Measurements from ENCODE around the gene PTPRK. TPM values are rescaled to one million over a fixed set of nuclear protein-coding genes. Genes with fewer than 3 reads are reported as not detected.

PTPRK gene
- total and polyA plus RNA-seq, 2 experiments from 2014 or later = 26.9 to 56.4 TPM

DNA sequence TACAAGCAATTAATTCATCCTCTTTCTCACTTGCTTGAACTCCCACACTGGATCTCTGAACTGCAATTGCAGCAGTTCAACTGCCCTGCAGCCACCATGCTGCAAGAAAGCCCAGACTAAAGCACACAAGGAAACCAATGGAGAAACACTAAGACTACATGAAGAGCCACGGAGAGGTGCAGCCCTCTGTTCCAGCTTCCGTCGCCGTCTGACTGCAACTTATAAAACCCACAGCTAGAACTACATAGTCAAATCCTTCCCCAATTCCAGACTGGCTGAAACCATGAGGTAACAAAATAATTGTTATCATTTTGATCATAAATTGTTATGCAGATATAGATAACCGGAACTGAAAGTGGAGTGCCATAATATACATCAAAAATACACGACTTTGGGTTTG lies 598.4 kb downstream of the PTPRK start:
- H4K20me1 ChIP-seq (replicated peaks; ENCODE audit: insufficient read depth) = no peaks in the 10 kb centered on the region
- H3K4me1 Mint-ChIP-seq = peaks cover 3% of the 10 kb centered on the region; the same call in 2 of the 3 replicates
- no peak overlapping the region for H3K27ac ChIP-seq (ENCODE audit: low read depth)
- H3K27me3 Mint-ChIP-seq (ENCODE audit: insufficient read depth, low read depth, poor library complexity) = no peaks in the 10 kb centered on the region
- H3K27me3 ChIP-seq (ENCODE audit: insufficient read depth) = no peaks in the 10 kb centered on the region
- no peak overlapping the region for H3K4me3 Mint-ChIP-seq
- no peak for DNase-seq (ENCODE audit: low spot score)
- peaks cover 18% of the 10 kb centered on the region for H3K9me2 ChIP-seq (ENCODE audit: insufficient read depth)
- no peak overlapping the region for H3K4me2 ChIP-seq
- H3K9me3 Mint-ChIP-seq = peaks cover 19% of the 10 kb centered on the region
- H3K36me3 Mint-ChIP-seq (ENCODE audit: low read depth) = peaks cover 14% of the 10 kb centered on the region
- H3K79me2 ChIP-seq (replicated peaks; ENCODE audit: insufficient read depth) = no peaks in the 10 kb centered on the region
- H3K27ac Mint-ChIP-seq = no peak overlapping the region
- TF ChIP-seq EZH2phosphoT487 (IDR thresholded peaks at IDR 0.05; ENCODE audit: unreplicated experiment) (no peak), JUNB (IDR thresholded peaks at IDR 0.05; ENCODE audit: unreplicated experiment) (no peak), ZNF331 (CRISPR knock-in tag; IDR thresholded peaks at IDR 0.05; ENCODE audit: low read depth) (no peak), STAT1 (IDR thresholded peaks at IDR 0.05; ENCODE audit: unreplicated experiment) (no peak), POLR2AphosphoS5 (IDR thresholded peaks at IDR 0.05; ENCODE audit: low read depth) (no peak), EZH2 (IDR thresholded peaks at IDR 0.05; ENCODE audit: low read depth, unreplicated experiment) (no peak), NANOG (IDR thresholded peaks at IDR 0.05; ENCODE audit: borderline replicate concordance) (no peak), CREB1 (CRISPR knock-in tag; IDR thresholded peaks at IDR 0.05; ENCODE audit: low read depth) (no peak), ZNF114 (CRISPR knock-in tag; IDR thresholded peaks at IDR 0.05) (no peak)
- TF ChIP-seq, protein P1, sequence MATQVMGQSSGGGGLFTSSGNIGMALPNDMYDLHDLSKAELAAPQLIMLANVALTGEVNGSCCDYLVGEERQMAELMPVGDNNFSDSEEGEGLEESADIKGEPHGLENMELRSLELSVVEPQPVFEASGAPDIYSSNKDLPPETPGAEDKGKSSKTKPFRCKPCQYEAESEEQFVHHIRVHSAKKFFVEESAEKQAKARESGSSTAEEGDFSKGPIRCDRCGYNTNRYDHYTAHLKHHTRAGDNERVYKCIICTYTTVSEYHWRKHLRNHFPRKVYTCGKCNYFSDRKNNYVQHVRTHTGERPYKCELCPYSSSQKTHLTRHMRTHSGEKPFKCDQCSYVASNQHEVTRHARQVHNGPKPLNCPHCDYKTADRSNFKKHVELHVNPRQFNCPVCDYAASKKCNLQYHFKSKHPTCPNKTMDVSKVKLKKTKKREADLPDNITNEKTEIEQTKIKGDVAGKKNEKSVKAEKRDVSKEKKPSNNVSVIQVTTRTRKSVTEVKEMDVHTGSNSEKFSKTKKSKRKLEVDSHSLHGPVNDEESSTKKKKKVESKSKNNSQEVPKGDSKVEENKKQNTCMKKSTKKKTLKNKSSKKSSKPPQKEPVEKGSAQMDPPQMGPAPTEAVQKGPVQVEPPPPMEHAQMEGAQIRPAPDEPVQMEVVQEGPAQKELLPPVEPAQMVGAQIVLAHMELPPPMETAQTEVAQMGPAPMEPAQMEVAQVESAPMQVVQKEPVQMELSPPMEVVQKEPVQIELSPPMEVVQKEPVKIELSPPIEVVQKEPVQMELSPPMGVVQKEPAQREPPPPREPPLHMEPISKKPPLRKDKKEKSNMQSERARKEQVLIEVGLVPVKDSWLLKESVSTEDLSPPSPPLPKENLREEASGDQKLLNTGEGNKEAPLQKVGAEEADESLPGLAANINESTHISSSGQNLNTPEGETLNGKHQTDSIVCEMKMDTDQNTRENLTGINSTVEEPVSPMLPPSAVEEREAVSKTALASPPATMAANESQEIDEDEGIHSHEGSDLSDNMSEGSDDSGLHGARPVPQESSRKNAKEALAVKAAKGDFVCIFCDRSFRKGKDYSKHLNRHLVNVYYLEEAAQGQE (IDR thresholded peaks at IDR 0.05; ENCODE audit: unreplicated experiment) = no peak
- TF ChIP-seq, protein P2, sequence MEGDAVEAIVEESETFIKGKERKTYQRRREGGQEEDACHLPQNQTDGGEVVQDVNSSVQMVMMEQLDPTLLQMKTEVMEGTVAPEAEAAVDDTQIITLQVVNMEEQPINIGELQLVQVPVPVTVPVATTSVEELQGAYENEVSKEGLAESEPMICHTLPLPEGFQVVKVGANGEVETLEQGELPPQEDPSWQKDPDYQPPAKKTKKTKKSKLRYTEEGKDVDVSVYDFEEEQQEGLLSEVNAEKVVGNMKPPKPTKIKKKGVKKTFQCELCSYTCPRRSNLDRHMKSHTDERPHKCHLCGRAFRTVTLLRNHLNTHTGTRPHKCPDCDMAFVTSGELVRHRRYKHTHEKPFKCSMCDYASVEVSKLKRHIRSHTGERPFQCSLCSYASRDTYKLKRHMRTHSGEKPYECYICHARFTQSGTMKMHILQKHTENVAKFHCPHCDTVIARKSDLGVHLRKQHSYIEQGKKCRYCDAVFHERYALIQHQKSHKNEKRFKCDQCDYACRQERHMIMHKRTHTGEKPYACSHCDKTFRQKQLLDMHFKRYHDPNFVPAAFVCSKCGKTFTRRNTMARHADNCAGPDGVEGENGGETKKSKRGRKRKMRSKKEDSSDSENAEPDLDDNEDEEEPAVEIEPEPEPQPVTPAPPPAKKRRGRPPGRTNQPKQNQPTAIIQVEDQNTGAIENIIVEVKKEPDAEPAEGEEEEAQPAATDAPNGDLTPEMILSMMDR (conservative IDR thresholded peaks at IDR 0.05; ENCODE audit: low read depth in 2 of 2) = no peak
- TF ChIP-seq, protein P3, sequence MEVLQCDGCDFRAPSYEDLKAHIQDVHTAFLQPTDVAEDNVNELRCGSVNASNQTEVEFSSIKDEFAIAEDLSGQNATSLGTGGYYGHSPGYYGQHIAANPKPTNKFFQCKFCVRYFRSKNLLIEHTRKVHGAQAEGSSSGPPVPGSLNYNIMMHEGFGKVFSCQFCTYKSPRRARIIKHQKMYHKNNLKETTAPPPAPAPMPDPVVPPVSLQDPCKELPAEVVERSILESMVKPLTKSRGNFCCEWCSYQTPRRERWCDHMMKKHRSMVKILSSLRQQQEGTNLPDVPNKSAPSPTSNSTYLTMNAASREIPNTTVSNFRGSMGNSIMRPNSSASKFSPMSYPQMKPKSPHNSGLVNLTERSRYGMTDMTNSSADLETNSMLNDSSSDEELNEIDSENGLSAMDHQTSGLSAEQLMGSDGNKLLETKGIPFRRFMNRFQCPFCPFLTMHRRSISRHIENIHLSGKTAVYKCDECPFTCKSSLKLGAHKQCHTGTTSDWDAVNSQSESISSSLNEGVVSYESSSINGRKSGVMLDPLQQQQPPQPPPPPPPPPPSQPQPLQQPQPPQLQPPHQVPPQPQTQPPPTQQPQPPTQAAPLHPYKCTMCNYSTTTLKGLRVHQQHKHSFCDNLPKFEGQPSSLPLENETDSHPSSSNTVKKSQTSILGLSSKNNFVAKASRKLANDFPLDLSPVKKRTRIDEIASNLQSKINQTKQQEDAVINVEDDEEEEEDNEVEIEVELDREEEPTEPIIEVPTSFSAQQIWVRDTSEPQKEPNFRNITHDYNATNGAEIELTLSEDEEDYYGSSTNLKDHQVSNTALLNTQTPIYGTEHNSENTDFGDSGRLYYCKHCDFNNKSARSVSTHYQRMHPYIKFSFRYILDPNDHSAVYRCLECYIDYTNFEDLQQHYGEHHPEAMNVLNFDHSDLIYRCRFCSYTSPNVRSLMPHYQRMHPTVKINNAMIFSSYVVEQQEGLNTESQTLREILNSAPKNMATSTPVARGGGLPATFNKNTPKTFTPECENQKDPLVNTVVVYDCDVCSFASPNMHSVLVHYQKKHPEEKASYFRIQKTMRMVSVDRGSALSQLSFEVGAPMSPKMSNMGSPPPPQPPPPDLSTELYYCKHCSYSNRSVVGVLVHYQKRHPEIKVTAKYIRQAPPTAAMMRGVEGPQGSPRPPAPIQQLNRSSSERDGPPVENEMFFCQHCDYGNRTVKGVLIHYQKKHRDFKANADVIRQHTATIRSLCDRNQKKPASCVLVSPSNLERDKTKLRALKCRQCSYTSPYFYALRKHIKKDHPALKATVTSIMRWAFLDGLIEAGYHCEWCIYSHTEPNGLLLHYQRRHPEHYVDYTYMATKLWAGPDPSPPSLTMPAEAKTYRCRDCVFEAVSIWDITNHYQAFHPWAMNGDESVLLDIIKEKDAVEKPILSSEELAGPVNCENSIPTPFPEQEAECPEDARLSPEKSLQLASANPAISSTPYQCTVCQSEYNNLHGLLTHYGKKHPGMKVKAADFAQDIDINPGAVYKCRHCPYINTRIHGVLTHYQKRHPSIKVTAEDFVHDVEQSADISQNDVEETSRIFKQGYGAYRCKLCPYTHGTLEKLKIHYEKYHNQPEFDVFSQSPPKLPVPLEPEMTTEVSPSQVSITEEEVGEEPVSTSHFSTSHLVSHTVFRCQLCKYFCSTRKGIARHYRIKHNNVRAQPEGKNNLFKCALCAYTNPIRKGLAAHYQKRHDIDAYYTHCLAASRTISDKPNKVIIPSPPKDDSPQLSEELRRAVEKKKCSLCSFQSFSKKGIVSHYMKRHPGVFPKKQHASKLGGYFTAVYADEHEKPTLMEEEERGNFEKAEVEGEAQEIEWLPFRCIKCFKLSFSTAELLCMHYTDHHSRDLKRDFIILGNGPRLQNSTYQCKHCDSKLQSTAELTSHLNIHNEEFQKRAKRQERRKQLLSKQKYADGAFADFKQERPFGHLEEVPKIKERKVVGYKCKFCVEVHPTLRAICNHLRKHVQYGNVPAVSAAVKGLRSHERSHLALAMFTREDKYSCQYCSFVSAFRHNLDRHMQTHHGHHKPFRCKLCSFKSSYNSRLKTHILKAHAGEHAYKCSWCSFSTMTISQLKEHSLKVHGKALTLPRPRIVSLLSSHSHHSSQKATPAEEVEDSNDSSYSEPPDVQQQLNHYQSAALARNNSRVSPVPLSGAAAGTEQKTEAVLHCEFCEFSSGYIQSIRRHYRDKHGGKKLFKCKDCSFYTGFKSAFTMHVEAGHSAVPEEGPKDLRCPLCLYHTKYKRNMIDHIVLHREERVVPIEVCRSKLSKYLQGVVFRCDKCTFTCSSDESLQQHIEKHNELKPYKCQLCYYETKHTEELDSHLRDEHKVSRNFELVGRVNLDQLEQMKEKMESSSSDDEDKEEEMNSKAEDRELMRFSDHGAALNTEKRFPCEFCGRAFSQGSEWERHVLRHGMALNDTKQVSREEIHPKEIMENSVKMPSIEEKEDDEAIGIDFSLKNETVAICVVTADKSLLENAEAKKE (CRISPR knock-in tag; IDR thresholded peaks at IDR 0.05) = no peak
- TF ChIP-seq, protein P4, sequence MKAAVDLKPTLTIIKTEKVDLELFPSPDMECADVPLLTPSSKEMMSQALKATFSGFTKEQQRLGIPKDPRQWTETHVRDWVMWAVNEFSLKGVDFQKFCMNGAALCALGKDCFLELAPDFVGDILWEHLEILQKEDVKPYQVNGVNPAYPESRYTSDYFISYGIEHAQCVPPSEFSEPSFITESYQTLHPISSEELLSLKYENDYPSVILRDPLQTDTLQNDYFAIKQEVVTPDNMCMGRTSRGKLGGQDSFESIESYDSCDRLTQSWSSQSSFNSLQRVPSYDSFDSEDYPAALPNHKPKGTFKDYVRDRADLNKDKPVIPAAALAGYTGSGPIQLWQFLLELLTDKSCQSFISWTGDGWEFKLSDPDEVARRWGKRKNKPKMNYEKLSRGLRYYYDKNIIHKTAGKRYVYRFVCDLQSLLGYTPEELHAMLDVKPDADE (IDR thresholded peaks at IDR 0.05) = no peak
- no peaks in the 10 kb centered on the region for H3F3A ChIP-seq (replicated peaks; ENCODE audit: low read depth)
- H2AFZ ChIP-seq = no peak overlapping the region
- H3K36me3 ChIP-seq (ENCODE audit: insufficient read depth) = peaks cover 6% of the 10 kb centered on the region; the same call in 1 of the 2 replicates
- no peak overlapping the region for H3K4me3 ChIP-seq
- ATAC-seq = no peak
- H3K4me1 ChIP-seq (ENCODE audit: insufficient read depth) = no peaks in the 10 kb centered on the region; the same call in 1 of the 2 replicates
